Frontal cortex (tissue), 4 donors: Measurements from ENCODE around the gene ADCY1. TPM values are rescaled to one million over a fixed set of nuclear protein-coding genes. Genes with fewer than 3 reads are reported as not detected.
"Not testable (repeated sequence)": the region's sequence is repeated elsewhere in the genome, so short reads cannot be mapped to it uniquely, and the experiment has no call there.

ENCODE experiments used
- DNase-seq, 2 donors: peaks; one replicate each; pipeline ENCODE4 v3.0.0; 2012; ENCODE audit warnings: low spot score in 2 of 2
- FAIRE-seq: peaks from 2 replicates; lab custom pipeline; 2012; peaks lifted over from hg19 to GRCh38; lab: Jason Lieb, UNC
- small RNA-seq: library from RNA; depleted of rRNA; stranded (forward); fragments of <200 nt; gene quantifications from one replicate; pipeline ENCODE3, GENCODE V24; 2014
- total RNA-seq: library from RNA; depleted of rRNA; stranded (reverse); fragments of >200 nt; gene quantifications from one replicate; pipeline ENCODE4 v1.2.3, GENCODE V29; 2014
- donor health status: control.
- donor health status: control.
- donor health status: control.

The ADCY1 gene
- total RNA-seq, 1 donor from 2014 or later, result 92.1 TPM

DNA sequence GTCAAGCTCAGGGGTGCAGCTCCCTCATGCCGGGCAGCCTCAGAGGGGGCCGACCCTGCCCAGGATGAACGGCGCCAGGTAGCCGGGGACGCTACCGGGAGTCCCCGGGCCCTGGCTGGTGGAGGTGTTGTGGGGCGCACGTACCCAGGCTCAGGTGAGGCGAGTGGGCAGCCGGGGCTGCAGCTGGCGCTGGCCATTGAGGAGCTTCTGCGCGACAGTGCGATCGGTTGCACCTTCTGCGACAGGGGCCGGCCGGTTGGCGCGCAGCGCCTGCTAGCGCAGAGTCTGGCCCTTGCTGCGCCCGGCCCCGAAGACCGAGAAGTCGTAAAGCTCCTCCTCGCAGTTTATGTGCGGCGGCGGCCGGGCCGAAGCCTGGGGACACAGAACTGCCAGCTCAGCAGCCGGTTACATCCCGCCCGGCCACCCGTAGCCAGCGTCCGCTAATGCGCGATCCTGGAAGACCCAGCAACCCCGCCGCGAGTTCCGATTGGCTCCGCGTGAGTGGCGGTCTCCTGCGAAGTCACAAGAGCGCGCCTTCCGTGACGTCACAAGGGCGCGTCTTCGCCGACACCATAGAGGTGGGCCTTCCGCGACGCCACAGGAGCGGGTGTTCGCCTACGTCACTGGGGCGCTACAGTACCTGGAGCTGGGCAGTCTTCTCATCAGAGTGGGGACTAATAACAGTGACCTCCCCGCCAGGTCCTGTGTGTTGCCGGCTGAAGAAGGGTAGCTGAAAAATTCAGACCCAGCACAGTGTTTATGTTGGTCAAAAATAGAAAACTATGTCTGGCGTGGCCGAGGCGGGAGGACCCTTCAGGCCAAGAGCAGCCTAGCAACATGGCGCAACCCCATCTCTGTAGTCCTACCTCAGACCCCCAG lies 194.6 kb downstream of the ADCY1 start:
- peak; percentile 75 to 85 for DNase-seq
- FAIRE-seq, result not testable (repeated sequence)

DNA sequence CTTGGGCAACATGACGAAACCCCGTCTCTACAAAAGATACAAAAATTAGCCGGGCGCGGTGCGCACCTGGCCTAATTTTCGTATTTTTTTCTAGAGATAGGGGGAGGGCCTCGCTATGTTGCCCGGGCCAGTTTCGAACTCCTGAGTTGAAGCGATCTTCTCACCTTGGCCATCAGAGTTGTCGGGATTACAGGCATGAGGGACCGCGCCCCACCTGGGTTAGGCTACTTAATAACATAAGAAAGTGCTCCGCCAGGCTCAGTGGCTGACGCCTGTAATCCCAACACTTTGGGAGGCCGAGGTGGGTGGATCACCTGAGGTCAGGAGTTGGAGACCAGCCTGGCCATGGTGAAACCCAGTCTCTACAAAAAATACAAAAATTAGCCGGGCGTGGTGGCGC lies 195.5 kb downstream of the ADCY1 start:
- not testable (repeated sequence) for DNase-seq, FAIRE-seq

Small RNAs within 50 kb of the gene (small RNA-seq; reads per million reads assigned to genes)
- not detected for gene AC073325.2
